ENCODE measurements around the gene CDK5RAP3.
"Not testable (repeated sequence)": the region's sequence is repeated elsewhere in the genome, so short reads cannot be mapped to it uniquely, and the experiment has no call there.

Gene CDK5RAP3

GRCh38 chr17:47995241-47995935, 24.5 kb downstream of the CDK5RAP3 start:
- H3K27ac ChIP-seq (ENCODE audit: low read depth, low read length), result no peak overlapping the region
- no peaks in the 10 kb centered on the region for H3K9me3 ChIP-seq (ENCODE audit: control insufficient read depth in 5 of 5, low read length in 5 of 5)

DNA sequence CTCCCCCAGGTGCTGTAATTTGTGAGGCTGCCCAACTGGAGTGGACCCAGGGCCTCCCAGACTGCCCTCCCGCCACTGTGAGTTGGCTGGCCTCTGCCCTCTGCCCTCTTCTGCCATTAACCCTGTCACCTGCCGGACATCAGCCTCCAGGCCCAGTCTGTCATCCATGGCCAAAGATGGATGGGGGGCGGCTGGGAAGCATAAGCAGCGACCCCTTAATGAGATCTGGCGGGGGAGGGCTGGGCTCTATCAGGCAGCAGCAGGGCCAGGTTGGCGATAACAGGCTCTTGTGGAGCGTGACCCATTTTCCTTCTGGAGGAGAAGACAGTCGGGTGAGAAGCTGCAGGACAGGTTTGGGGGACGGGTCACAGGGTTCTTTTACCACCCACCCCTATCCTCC, 25.3 kb downstream of the CDK5RAP3 start:
- peaks cover 0 to 8% (median 6%) of the 10 kb centered on the region in 5 donors for H3K27me3 ChIP-seq (ENCODE audit: control insufficient read depth in 5 of 5, insufficient read depth in 4 of 5, low read length in 5 of 5)
- peaks cover 0 to 7% (median under 1%) of the 10 kb centered on the region in 5 donors for H3K4me1 ChIP-seq (ENCODE audit: control insufficient read depth in 5 of 5, insufficient read depth in 5 of 5, low read length in 5 of 5)
- H3K9me3 ChIP-seq (ENCODE audit: control insufficient read depth in 5 of 5, low read length in 5 of 5), result no peaks in the 10 kb centered on the region
- H3K36me3 ChIP-seq (ENCODE audit: control insufficient read depth in 5 of 5, insufficient read depth in 5 of 5, low read length in 5 of 5), result no peaks in the 10 kb centered on the region
- no peak overlapping the region for H3K4me3 ChIP-seq (ENCODE audit: low read depth in 1 of 5, low read length in 5 of 5)
- no peak overlapping the region for H3K27ac ChIP-seq (ENCODE audit: low read depth, low read length)
- no peak overlapping the region for H3K9ac ChIP-seq (ENCODE audit: low read length in 5 of 5)

More at GRCh38 chr17:47995241-47995935, 24.5 kb downstream of the CDK5RAP3 start:
- Histone ChIP-seq H3K9ac (ENCODE audit: low read length in 5 of 5) (no peak overlapping the region), H3K36me3 (ENCODE audit: control insufficient read depth in 5 of 5, insufficient read depth in 5 of 5, low read length in 5 of 5) (no peaks in the 10 kb centered on the region), H3K4me3 (ENCODE audit: low read depth in 1 of 5, low read length in 5 of 5) (no peak overlapping the region), H3K27me3 (ENCODE audit: control insufficient read depth in 5 of 5, insufficient read depth in 4 of 5, low read length in 5 of 5) (peaks cover 0 to 8% (median 6%) of the 10 kb centered on the region in 5 donors), H3K4me1 (ENCODE audit: control insufficient read depth in 5 of 5, insufficient read depth in 5 of 5, low read length in 5 of 5) (peaks cover 0 to 7% (median 0%) of the 10 kb centered on the region in 5 donors)

GRCh38 chr17:47997586-47997985, 26.7 kb downstream of the CDK5RAP3 start:
- Histone ChIP-seq H3K9ac (ENCODE audit: low read length in 5 of 5) (no peak overlapping the region), H3K27me3 (ENCODE audit: control insufficient read depth in 5 of 5, insufficient read depth in 4 of 5, low read length in 5 of 5) (peaks cover 0 to 8% (median 6%) of the 10 kb centered on the region in 5 donors), H3K27ac (ENCODE audit: low read depth, low read length) (no peak overlapping the region), H3K4me3 (ENCODE audit: low read depth in 1 of 5, low read length in 5 of 5) (no peak overlapping the region), H3K4me1 (ENCODE audit: control insufficient read depth in 5 of 5, insufficient read depth in 5 of 5, low read length in 5 of 5) (peaks cover 6 to 15% (median 12%) of the 10 kb centered on the region in 5 donors), H3K9me3 (ENCODE audit: control insufficient read depth in 5 of 5, low read length in 5 of 5) (no peaks in the 10 kb centered on the region), H3K36me3 (ENCODE audit: control insufficient read depth in 5 of 5, insufficient read depth in 5 of 5, low read length in 5 of 5) (no peaks in the 10 kb centered on the region)

DNA sequence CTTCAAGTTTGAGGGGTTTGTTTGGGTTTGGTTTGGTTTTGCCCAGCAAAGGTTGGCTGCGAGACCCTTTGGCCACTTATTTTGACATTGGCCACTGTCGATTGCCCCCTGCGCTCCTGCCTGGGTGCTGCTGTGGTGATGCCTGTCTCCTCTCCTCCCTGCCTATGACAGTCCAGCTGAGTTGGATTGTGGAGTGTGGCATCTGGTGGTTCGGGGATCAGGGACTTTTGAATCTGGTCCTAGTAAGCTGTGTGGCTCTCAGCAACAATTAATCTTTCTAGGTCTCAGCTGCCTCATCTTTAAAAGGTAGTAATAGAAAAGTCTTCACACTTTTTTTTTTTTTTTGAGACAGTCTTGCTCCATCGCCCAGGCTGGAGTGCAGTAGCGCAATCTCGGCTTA, 27.1 kb downstream of the CDK5RAP3 start:
- Histone ChIP-seq H3K4me3 (ENCODE audit: low read depth in 1 of 5, low read length in 5 of 5) (no peak overlapping the region), H3K4me1 (ENCODE audit: control insufficient read depth in 5 of 5, insufficient read depth in 5 of 5, low read length in 5 of 5) (peaks cover 7 to 19% (median 16%) of the 10 kb centered on the region in 5 donors), H3K27me3 (ENCODE audit: control insufficient read depth in 5 of 5, insufficient read depth in 4 of 5, low read length in 5 of 5) (peaks cover 0 to 8% (median 6%) of the 10 kb centered on the region in 5 donors), H3K27ac (ENCODE audit: low read depth, low read length) (no peak overlapping the region), H3K36me3 (ENCODE audit: control insufficient read depth in 5 of 5, insufficient read depth in 5 of 5, low read length in 5 of 5) (no peaks in the 10 kb centered on the region), H3K9me3 (ENCODE audit: control insufficient read depth in 5 of 5, low read length in 5 of 5) (no peaks in the 10 kb centered on the region), H3K9ac (ENCODE audit: low read length in 5 of 5) (no peak overlapping the region)

DNA sequence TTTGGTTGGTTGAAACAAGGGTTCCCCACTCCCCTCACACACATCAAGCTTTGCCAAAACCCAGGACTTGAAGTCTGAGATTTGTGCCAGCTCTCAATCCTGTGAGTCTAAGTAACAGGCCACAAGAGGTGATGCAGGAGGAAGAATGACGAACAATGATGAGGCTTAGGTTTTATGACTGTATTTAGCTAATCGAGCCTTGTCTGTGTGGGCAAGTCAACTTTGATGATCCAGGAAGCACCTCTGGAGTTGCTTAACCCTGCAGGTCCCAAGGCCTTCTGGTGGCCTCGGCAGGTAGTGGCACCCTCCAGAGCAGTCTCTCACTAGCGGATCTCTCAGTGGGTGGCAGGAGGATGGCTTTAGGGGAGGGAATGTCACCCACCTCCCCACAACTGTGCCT, 28.7 kb downstream of the CDK5RAP3 start:
- Histone ChIP-seq H3K27me3 (ENCODE audit: control insufficient read depth in 5 of 5, insufficient read depth in 4 of 5, low read length in 5 of 5) (peaks cover 0 to 8% (median 7%) of the 10 kb centered on the region in 5 donors), H3K9ac (ENCODE audit: low read length in 5 of 5) (no peak overlapping the region), H3K36me3 (ENCODE audit: control insufficient read depth in 5 of 5, insufficient read depth in 5 of 5, low read length in 5 of 5) (no peaks in the 10 kb centered on the region), H3K9me3 (ENCODE audit: control insufficient read depth in 5 of 5, low read length in 5 of 5) (no peaks in the 10 kb centered on the region), H3K4me3 (ENCODE audit: low read depth in 1 of 5, low read length in 5 of 5) (no peak overlapping the region), H3K27ac (ENCODE audit: low read depth, low read length) (no peak overlapping the region), H3K4me1 (ENCODE audit: control insufficient read depth in 5 of 5, insufficient read depth in 5 of 5, low read length in 5 of 5) (peaks cover 7 to 23% (median 20%) of the 10 kb centered on the region in 5 donors)

- Histone ChIP-seq H3K9ac (ENCODE audit: low read length in 5 of 5) (no peak overlapping the region), H3K4me3 (ENCODE audit: low read depth in 1 of 5, low read length in 5 of 5) (no peak overlapping the region), H3K27me3 (ENCODE audit: control insufficient read depth in 5 of 5, insufficient read depth in 4 of 5, low read length in 5 of 5) (peaks cover 0 to 3% (median 0%) of the 10 kb centered on the region in 5 donors), H3K4me1 (ENCODE audit: control insufficient read depth in 5 of 5, insufficient read depth in 5 of 5, low read length in 5 of 5) (peaks cover 7 to 23% (median 20%) of the 10 kb centered on the region in 5 donors), H3K36me3 (ENCODE audit: control insufficient read depth in 5 of 5, insufficient read depth in 5 of 5, low read length in 5 of 5) (no peaks in the 10 kb centered on the region), H3K27ac (ENCODE audit: low read depth, low read length) (no peak overlapping the region), H3K9me3 (ENCODE audit: control insufficient read depth in 5 of 5, low read length in 5 of 5) (no peaks in the 10 kb centered on the region)
Measured at GRCh38 chr17:48001197-48001596, 30.3 kb downstream of the CDK5RAP3 start.

GRCh38 chr17:48001657-48002056, 30.7 kb downstream of the CDK5RAP3 start:
- not testable (repeated sequence) for H3K27me3 ChIP-seq (ENCODE audit: control insufficient read depth in 5 of 5, insufficient read depth in 4 of 5, low read length in 5 of 5); H3K4me3 ChIP-seq (ENCODE audit: low read depth in 1 of 5, low read length in 5 of 5); H3K9me3 ChIP-seq (ENCODE audit: control insufficient read depth in 5 of 5, low read length in 5 of 5); H3K9ac ChIP-seq (ENCODE audit: low read length in 5 of 5); H3K27ac ChIP-seq (ENCODE audit: low read depth, low read length); H3K36me3 ChIP-seq (ENCODE audit: control insufficient read depth in 5 of 5, insufficient read depth in 5 of 5, low read length in 5 of 5)
- peaks cover 7 to 23% (median 20%) of the 10 kb centered on the region in 5 donors for H3K4me1 ChIP-seq (ENCODE audit: control insufficient read depth in 5 of 5, insufficient read depth in 5 of 5, low read length in 5 of 5)

DNA sequence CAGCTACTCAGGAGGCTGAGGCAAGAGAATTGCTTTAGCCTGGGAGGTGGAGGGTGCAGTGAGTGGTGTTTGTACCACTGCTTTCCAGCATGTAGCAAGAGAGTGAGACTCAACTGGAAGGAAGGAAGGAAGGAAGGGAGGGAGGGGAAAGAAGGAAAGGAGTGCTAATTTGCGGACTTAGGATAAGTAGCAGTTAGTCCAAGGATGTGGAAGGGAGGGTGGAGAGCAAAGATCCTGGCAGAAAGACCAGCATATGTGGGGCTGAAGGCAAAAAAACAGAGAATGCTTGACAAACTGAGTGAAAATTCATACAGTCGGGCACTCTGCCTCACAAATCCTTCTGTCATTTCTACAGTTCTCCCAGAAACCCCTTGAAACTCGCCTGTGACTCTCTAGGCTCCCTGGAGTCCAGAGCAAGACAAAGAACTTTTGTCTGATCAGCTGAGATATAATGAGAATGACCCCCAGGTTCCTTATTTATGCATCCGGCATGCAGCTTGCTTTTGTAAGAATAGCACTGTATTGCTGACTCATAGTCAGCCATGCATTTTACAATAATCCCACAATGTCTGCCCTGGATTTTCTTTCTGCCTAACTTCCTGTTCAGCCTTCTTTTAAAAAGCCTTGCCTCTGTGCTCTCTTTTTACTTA, 31.5 kb downstream of the CDK5RAP3 start:
- H3K4me1 ChIP-seq (ENCODE audit: control insufficient read depth in 5 of 5, insufficient read depth in 5 of 5, low read length in 5 of 5), result peaks cover 7 to 26% (median 20%) of the 10 kb centered on the region in 5 donors
- no peaks in the 10 kb centered on the region for H3K9me3 ChIP-seq (ENCODE audit: control insufficient read depth in 5 of 5, low read length in 5 of 5)
- H3K27ac ChIP-seq (ENCODE audit: low read depth, low read length), result no peak overlapping the region
- H3K36me3 ChIP-seq (ENCODE audit: control insufficient read depth in 5 of 5, insufficient read depth in 5 of 5, low read length in 5 of 5), result no peaks in the 10 kb centered on the region
- peaks cover 0 to 3% (median 0%) of the 10 kb centered on the region in 5 donors for H3K27me3 ChIP-seq (ENCODE audit: control insufficient read depth in 5 of 5, insufficient read depth in 4 of 5, low read length in 5 of 5)
- peak overlapping the region in 2 of 5 donors; percentile 8 to 42 for H3K9ac ChIP-seq (ENCODE audit: low read length in 5 of 5)
- H3K4me3 ChIP-seq (ENCODE audit: low read depth in 1 of 5, low read length in 5 of 5), result peak overlapping the region in 2 of 5 donors; percentile 28 to 32

- no peak overlapping the region for H3K4me3 ChIP-seq (ENCODE audit: low read depth in 1 of 5, low read length in 5 of 5)
- H3K4me1 ChIP-seq (ENCODE audit: control insufficient read depth in 5 of 5, insufficient read depth in 5 of 5, low read length in 5 of 5), result peaks cover 7 to 23% (median 19%) of the 10 kb centered on the region in 5 donors
- H3K27ac ChIP-seq (ENCODE audit: low read depth, low read length), result no peak overlapping the region
- peak overlapping the region in 1 of 5 donors; percentile 8 for H3K9ac ChIP-seq (ENCODE audit: low read length in 5 of 5)
- peaks cover 0 to 3% (median 0%) of the 10 kb centered on the region in 5 donors for H3K27me3 ChIP-seq (ENCODE audit: control insufficient read depth in 5 of 5, insufficient read depth in 4 of 5, low read length in 5 of 5)
- H3K36me3 ChIP-seq (ENCODE audit: control insufficient read depth in 5 of 5, insufficient read depth in 5 of 5, low read length in 5 of 5), result no peaks in the 10 kb centered on the region
- H3K9me3 ChIP-seq (ENCODE audit: control insufficient read depth in 5 of 5, low read length in 5 of 5), result no peaks in the 10 kb centered on the region
Measured at GRCh38 chr17:48002916-48003416, 32.1 kb downstream of the CDK5RAP3 start.
